Ramos (cell line): Measurements from ENCODE around the gene GAB2.
"Not testable (repeated sequence)": the region's sequence is repeated elsewhere in the genome, so short reads cannot be mapped to it uniquely, and the experiment has no call there.

Experiments
- in situ Hi-C: fragments of 300-500 bp; cut with MboI; formaldehyde crosslinking; loops from one replicate; pipeline ENCODE4 v1.14.3; 2022; ENCODE audit warnings: low sequenced_read_pairs; ENCODE audit not compliant: unreplicated experiment

GAB2 gene

DNA sequence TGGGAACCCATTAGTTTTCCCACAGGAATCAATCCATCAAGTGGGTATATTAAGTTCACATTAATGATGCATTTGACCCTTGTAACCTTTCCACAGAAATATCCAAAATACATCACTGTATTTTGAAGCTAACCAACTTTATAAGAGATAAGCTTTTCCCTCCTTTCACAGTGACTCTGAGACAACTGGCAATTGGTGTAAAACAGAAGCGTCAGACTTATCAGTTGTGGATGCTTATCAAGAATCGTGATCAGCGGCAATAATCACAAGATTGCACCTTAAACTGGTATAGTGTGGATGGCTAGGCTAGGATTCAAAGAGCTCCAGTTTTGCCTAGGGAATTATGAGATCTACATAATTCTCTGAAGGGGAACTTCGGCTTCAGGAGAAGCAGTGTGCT is 155.8 kb downstream of the GAB2 start:
- in situ Hi-C loops, result no loop called here

DNA sequence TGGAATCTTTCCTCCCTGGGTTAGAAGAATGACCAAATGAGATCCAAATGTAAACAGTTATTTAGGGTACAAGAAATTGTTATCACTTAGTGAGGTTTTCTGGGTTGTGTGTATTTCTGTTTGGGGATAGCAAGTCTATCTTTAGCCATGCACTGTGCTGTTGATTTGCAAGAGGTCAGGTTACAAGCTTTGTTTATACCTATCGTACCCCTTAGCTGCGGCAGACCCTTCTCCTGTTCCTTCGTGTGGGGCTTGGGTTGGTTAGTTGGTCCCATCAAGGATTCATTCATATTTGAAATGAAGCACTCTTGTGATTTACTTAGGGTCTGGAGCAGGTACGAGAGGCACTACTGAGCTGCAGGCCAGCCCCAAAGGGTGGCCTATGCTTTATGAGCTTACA is 156.3 kb downstream of the GAB2 start:
- in situ Hi-C loops, result no loop called here

DNA sequence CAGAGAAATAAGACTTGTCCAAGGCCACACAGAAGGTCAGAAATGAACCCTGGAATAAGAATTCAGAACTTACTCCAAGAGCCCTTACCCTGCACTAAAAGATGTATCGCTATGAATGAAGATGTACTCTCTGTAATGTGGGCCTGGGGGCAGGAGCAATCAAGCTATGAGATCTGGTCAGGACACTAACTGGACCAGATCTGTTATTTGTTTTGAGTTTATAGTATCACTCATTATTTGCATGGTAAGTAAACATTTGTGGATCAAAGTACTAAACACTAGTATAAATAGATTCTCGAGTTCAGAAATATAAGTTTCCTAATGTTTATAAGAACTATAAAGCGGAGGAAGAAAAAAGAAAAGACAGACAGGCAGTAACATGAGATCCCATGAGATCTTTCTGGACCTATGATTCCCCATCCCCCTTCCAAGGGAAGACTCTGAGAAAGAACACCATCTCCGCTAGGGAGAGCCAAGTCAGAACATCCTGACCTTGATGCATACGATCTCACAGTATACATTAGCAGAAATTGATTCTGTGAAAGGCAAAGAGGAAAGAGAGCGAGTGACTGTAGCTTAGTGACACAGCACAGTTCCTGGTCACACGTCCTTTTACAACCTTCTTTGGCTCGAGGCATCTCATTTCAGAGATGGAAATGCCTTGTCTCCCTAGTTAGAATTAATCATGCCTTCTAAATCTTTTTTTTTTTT is 157.7 kb downstream of the GAB2 start:
- in situ Hi-C loops, result no loop called here

DNA sequence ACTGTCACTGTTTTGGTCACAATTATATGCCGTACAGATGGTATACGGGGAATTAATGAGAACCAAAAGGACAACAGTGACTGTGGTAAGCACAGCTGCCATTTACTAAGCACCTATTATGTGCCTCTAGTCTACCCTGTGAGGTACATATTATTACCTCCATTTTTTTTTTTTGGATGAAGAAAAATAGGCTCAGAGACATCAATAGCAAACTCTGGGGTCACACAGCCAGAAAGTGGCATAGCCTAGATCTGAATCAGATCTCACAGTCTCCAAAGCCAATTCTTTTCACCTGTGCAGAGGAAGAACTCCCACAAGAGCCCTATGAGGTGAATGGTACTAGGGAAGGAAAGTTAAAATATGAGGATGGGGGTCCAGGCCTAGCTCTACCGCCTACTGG is 160.0 kb downstream of the GAB2 start:
- in situ Hi-C loops, result no loop called here

DNA sequence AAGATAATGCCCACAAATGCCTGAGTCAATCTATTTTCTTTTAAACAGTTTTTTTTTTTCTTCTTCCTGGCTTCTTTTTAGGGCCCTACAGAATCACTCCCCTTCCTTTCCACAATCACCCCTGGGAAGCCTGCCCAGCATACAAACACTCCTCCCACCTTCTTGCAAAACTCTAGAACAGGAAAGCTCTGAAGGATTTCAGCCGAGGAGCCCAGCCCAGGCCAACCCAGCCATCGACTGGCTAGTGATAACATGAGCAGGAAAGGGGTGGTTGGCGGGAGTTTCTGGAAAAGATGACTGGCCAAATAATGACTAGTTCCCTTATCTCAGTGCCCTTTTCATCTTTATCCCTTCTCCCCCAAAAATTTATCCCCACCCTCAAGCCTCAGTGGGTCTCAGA is 160.7 kb downstream of the GAB2 start:
- in situ Hi-C loops, result no loop called here

DNA sequence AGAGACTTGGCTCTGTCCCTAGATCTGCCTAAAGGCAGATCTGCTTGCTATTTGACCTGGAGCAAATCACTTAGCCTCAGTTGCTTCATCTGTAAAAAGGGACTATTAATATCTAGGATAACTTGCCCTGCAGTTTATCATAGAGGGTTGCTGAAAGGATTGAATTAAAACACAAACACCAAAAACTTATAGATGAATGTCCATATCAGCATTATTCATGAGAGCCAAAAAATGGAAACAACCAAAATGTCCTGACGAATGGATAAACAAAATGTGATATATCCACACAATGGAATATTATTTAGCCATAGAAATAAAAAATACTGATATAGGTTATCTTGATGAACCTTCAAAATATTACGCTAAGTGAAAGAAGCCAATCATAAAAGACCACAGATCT is 161.7 kb downstream of the GAB2 start:
- in situ Hi-C loops, result no loop called here

DNA sequence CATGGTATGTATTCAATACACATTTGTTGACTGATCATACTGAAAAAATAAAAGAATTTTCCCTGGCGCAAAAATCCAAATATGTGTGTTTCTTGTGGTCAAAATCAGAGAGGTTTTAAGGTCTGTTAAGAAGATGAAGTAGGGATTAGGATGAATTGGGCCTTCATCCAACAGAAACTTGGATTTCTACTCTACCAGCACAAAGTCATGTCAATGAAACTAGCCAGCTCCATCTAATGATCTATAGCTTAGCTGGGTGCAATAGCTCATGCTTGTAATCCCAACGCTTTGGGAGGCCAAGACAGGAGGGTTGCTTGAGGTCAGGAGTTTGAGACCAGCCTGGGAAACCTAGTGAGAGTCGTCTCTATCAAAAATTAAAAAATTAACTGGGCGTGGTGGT is 163.4 kb downstream of the GAB2 start:
- in situ Hi-C loops, result no loop called here

DNA sequence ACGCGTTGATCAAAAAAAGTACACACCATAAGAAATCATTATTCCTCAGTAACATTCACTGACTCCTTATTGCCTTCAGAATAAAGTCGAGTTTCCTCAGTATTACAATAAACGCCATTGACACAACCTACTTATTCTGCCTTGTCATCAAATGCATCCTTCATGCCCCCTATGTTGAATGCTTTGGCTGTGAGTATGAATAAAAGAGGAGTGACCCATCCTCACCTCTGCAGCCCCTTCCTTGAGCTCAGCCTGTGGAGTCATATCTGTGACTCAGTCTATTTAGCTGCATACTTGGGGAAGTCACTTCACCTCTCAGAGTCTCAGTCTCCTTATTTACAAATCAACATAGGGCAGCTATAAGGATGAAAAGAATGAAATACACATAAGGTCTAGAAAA is 163.8 kb downstream of the GAB2 start:
- in situ Hi-C loops, result no loop called here

DNA sequence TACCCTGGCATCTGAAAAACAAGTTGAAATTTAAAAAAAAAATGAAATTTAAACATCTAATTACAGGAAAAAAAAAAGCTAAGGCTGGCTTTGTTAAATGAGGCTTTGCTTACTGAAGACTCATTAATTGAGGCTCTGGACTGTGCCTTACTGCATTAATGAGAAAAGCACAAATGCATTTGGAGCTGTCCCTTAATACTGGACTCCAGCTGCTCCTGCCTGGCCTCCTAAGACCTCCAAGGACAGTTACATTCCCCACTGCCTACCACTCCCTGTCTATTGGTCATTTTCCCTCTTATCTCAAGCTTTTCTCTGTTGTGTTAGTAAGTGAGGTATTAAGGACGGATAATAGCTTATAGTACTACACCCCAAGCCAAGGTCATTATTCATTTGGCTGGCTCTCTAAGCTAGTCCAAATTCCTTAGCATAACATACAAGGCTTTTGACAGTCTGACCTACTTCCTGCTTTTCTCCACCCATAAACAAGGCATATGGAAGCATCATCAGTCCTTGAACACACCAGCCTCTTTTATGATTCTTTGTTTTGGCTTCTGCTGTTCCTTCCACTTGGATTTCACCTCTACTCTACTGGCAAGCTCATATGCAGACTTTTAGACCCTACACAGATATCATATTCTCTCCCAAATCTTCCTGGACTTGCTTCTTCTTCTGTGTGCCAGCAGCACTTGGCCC is 166.4 kb downstream of the GAB2 start:
- in situ Hi-C loops, result no loop called here

DNA sequence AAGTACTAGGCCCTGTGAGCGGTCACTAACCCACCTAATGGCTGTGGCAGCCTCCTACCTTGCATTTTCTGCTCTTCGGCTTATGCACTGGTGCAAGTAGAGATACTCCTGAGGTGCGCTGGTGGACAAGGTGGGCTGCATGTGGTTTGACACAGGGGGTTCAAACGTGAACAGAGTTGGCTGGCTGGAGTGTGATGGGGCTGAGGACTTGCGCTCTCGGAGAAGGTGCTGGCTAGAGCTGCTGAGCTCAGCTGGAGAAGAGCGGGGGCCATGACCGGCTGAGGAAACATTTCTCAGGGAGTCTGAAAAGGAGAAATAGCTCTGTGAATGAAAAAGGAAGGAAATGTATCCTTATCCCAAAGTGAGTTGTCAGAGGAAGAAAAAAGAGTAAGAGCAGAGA is 167.5 kb downstream of the GAB2 start:
- in situ Hi-C loops, result no loop called here

DNA sequence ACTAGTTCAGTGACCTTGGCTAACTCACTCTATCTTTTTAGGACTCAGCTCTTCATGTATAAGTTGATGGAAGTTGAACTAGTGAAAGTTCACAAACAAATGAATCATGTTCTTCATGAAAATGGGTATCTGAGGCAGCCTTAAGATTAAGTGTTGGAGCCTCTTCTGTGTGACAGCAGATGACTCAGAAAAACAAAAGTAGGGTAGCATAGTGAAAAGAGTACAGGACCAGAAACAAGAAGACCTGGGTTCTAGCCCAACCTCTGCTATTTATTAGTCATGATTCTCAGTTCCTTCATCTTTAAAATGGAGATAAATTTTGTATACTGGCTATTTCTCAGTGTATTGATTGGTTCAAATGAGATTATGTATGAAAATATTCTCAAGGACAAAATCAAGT is 168.7 kb downstream of the GAB2 start:
- in situ Hi-C loops, result no loop called here

DNA sequence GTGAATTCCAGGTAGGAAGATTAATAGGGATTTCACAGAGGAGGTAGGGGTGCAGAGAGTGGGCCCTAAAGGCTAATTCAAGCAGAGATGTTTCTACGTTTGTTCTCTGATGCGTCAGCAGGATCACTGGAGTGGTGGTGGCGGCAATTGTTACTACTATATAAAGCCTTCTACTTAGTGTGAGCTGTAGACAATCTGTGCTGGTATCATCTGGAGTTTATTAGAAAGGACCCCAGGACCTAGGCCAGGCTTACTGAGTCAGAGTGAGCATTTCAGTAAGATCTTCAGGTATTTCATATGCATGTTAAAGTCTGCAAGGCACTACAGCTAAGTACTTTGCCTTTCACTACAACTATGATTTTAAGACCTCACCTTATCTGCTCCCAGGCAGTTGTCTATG is 169.4 kb downstream of the GAB2 start:
- in situ Hi-C loops, result no loop called here

DNA sequence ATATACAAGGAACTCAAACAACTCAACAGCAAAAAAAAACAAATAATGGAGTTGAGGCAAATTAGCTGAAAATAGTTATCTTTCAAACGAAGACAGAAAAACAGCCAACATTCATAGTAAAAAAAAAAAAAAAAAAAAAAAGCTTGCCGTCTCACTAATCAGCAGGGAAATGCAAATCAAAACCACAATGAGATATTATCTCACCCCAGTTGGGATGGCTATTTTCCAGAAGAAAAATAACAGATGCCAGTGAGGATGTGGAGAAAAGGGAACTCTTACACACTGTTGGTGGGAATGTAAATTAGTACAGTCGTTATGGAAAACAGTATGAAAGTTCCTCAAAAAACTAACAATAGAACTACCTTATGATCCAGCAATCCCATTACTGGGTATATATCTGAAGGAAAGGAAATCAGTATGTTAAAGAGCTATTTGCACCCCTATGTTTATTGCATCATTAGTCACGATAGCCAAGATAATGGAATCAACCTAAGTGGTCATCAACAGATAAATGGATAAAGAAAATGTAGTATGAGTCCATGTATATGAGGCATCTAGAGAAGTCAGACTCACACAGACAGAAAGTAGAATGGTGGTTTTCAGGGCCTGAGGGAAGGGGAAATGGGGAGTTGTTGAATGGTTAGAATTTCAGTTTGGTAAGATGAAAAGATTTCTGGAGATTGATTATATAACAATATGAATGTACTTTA is 172.9 kb downstream of the GAB2 start:
- in situ Hi-C loops, result no loop called here

DNA sequence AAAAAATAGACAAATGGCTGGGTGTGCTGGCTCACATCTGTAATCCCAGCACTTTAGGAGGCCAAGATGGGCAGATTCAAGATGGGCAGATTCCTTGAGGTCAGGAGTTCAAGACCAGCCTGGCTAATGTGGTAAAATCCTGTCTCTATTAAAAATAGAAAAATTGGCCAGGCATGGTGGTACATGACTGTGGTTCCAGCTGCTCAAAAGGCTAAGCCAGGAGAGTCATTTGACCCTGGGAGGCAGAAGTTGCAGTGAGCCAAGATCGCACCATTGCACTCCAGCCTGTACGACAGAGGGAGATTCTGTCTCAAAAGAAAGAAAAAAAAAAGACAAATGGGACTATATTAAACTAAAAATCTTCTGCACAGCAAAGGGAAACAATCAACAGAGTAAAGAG is 173.5 kb downstream of the GAB2 start:
- in situ Hi-C loops, result no loop called here

DNA sequence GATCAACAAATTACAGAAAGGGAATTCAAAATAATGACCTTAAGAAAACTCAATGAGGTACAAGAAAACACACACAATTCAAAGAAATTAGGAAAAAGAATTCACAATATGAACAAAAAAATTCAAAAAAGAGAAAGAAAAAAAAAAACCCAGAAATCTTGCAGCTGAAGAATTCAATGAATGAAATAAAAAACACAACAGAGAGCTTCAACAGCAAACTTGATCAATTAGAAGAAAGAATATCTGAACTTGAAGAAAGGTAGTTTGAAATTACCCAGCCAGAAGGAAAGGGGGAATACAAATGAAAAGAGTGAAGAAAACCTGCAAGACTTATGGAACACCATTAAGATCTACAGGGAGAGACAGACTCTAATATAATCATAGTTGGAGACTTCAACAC is 176.1 kb downstream of the GAB2 start:
- in situ Hi-C loops, result no loop called here

DNA sequence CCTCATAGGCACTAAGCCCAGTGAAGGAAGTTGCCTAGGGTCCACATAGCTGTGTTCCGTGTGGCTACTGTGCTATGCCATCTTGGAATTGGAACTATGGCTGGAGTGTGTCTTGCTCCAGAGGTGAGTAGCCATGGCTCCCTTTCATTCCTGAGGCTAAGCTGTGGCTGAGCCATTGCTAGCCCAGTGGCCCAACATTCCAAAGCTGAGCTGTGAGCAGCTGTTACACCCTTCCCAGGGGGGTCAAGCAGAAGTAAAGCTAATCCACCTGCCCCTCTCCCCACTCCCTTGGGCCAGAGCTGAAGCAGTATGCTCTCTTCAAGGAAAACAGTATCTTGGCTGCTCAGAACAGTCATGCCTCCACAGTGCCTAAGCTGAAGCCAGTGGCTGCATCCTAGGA is 177.8 kb downstream of the GAB2 start:
- in situ Hi-C loops, result no loop called here

DNA sequence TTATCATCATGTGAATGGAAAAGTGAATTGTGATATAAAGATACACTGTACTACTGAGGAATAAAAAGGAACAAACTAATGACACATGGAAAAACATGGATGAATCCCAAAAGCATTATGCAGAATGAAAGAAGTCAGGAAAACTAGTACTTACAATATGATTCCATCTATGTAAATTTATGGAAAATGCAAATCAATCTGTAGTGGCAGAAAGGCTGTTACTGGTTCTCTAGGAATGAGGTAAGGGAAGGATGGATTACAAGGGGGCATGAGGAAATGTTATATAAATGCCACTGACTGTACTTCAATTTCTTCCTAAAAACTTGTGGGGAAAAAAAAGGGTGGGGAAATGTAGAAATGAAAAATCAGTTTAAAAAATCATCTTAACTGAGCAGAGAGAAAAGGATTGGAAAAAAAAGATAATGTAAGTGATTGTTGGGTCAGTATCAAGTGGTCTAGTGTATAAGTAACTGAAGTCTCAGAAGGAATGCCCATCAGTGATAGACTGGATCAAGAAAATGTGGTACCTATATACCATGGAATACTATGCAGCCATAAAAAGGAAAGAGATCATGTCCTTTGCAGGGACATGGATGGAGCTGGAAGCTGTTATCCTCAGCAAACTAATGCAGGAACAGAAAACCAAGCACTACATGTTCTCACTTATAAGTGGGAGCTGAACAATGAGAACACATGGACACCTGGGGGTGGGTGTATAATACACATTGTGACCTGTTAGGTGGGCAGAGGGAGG is 180.2 kb downstream of the GAB2 start:
- in situ Hi-C loops, result no loop called here

DNA sequence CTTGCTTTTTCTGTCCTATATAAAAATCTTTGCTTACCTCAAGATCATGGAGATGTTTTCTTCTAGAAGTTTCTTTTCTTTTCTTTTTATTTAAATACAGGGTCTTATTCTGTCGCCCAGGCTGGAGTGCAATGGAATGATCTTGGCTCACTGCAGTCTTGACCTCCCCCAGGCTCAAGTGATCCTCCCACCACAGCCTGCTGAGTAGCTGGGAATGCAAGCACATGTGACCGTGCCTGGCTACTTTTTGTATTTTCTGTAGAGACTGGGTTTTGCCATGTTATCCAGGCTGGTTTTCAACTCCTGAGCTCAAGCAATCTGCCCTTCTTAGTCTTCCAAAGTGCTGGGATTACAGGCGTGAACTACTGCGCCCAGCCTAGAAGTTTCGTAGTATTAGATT is 183.6 kb downstream of the GAB2 start:
- in situ Hi-C loops, result no loop called here

DNA sequence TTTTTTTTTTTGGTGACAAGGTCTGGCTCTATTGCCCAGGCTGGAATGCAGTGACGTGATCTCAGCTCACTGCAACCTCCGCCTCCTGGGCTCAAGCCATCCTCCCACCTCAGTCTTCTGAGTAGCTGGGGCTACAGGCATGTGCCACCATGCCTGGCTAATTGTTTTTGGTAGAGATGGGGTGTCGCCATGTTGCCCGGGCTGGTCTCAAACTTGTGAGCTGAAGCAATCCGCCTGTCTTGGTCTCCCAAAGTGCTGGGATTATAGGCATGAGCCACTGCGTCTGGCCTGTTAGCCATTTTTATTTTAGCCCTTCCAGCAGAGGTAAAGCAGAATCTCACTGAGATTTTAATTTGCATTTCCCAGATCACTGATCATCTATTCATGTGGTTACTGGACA is 184.6 kb downstream of the GAB2 start:
- in situ Hi-C loops, result not testable (repeated sequence)

DNA sequence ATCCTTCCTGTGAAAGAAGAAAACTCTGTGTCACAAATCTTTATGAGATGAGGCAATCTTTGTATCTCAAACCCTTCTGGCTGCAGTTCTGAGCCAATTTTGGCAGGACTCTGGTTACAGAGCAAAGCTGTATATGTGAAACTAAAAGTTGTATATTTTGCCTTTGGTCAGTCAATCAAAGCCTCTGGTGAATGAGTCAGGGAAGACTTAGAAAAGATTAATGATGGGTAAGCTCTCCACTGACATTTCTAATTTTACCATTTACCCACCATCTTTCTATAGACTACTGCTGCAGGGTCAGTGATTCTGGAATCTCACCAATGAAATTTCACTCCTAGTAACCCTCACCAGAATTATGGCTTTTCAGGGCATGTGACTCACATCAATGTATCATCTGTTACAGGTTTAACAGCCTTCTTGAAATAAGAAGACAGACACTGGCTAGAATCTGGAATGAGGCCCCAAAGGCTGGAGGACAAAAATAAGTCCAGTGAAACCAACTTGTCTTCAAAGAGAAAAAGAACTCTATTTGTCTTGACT is 185.6 kb downstream of the GAB2 start:
- in situ Hi-C loops, result no loop called here
